K562 (cell line): ENCODE data around the gene OR5A2. TPM values are rescaled to one million over a fixed set of nuclear protein-coding genes. Genes with fewer than 3 reads are reported as not detected.

ENCODE experiments used
- ATAC-seq: fragments of 200-7000 bp; cut with Tn5 transposase; 3 replicates; pipeline ENCODE4 v1.9.1; 2020; ENCODE audit warnings: moderate library complexity
- BruUV-seq: library from RNA; stranded (reverse); fragments of 400-500 nt; replicated peaks from 2 replicates; lab custom pipeline; 2021; lab: Mats Ljungman, UMichigan
- CTCF ChIA-PET: fragments of 300-600 bp; formaldehyde crosslinking; extraction: SDS; loops from one replicate; lab custom pipeline; 2021; ENCODE audit warnings: low intra/inter-chr PET ratio; lab: Yijun Ruan, JAX
- POLR2A ChIA-PET: fragments of 300-600, 350-650 bp; sonication (Branson Sonifier 250); formaldehyde crosslinking; extraction: SDS; loops from one replicate; lab custom pipeline; 2021; ENCODE audit warnings: antibody characterized with exemption, inconsistent platforms; lab: Yijun Ruan, JAX
- DNase-seq, 4 experiments: peaks; one replicate each; pipeline versions ENCODE4 v3.0.0 to v3.0.0-alpha.2; 2011 to 2018; ENCODE audit warnings: low spot score in 3 of 4, mixed read lengths in 3 of 4; ENCODE audit errors: extremely low read depth in 1 of 4
- FAIRE-seq: peaks from 2 replicates; lab custom pipeline; 2011; peaks lifted over from hg19 to GRCh38; lab: Jason Lieb, UNC
- H2AFZ ChIP-seq: 2 replicates; pipeline ENCODE4 v1.6.0; 2011; ENCODE audit warnings: low read depth, low read length, control low read depth, inconsistent platforms
- H3K27ac ChIP-seq: fragments of 200-600 bp; 3 replicates; pipeline ENCODE4 v1.8.0; 2011; ENCODE audit warnings: low read depth, mild to moderate bottlenecking, control low read depth, inconsistent platforms, low read length, moderate library complexity, mixed read lengths; ENCODE audit errors: extremely low read depth
- H3K27me3 ChIP-seq, 2 experiments: fragments of 300-600 bp in 1 of 2; 2 replicates in 1 of 2; 3 replicates in 1 of 2; pipeline versions ENCODE4 v1.6.0 to v1.8.0; 2011; ENCODE audit warnings: inconsistent platforms in 2 of 2, low read length in 2 of 2, mild to moderate bottlenecking in 1 of 2, mixed read lengths in 1 of 2, moderate library complexity in 1 of 2; ENCODE audit not compliant: control insufficient read depth in 2 of 2, insufficient read depth in 2 of 2
- H3K36me3 ChIP-seq: fragments of 300-600 bp; 3 replicates; pipeline ENCODE4 v1.8.0; 2011; ENCODE audit warnings: mild to moderate bottlenecking, low read length, inconsistent platforms; ENCODE audit not compliant: control insufficient read depth, insufficient read depth
- H3K4me1 ChIP-seq, 2 experiments: fragments of 200-600 bp in 1 of 2; replicated peaks in 1 of 2; 2 replicates in 1 of 2; 3 replicates in 1 of 2; pipeline versions ENCODE4 v1.5.1 to v1.8.0; 2011; ENCODE audit warnings: inconsistent platforms in 2 of 2, low read length in 2 of 2, mild to moderate bottlenecking in 1 of 2, mixed read lengths in 1 of 2, moderate library complexity in 1 of 2; ENCODE audit not compliant: control insufficient read depth in 2 of 2, insufficient read depth in 2 of 2
- H3K4me2 ChIP-seq: 2 replicates; pipeline ENCODE4 v1.6.1; 2011; ENCODE audit warnings: low read length, control low read depth, inconsistent platforms, mixed read lengths; ENCODE audit not compliant: insufficient read depth
- H3K4me3 ChIP-seq: fragments of 200-600 bp; sonication (generic), shearing (Covaris generic); 2 replicates; pipeline ENCODE4 v1.5.1; 2016; ENCODE audit warnings: control low read depth, inconsistent platforms
- H3K79me2 ChIP-seq: fragments of 200-600 bp; 3 replicates; pipeline ENCODE4 v1.8.0; 2011; ENCODE audit warnings: low read length, inconsistent platforms; ENCODE audit not compliant: control insufficient read depth, insufficient read depth
- H3K9ac ChIP-seq, 2 experiments: 2 replicates each; pipeline versions ENCODE4 v1.6.0 to v1.6.1; 2011; ENCODE audit warnings: low read depth in 2 of 2, low read length in 2 of 2, control low read depth in 1 of 2, inconsistent platforms in 1 of 2, mild to moderate bottlenecking in 1 of 2, mixed read lengths in 1 of 2; ENCODE audit not compliant: insufficient read depth in 1 of 2
- H3K9me1 ChIP-seq: one replicate; pipeline ENCODE4 v1.6.0; 2011; ENCODE audit warnings: inconsistent platforms, mild to moderate bottlenecking, low read length, moderate library complexity; ENCODE audit not compliant: control insufficient read depth, insufficient read depth
- H3K9me3 ChIP-seq: replicated peaks from 2 replicates; pipeline ENCODE4 v1.5.1; 2011; ENCODE audit warnings: low read depth, low read length, inconsistent platforms; ENCODE audit not compliant: control insufficient read depth, insufficient read depth
- H4K20me1 ChIP-seq: replicated peaks from 2 replicates; pipeline ENCODE4 v1.6.1; 2011; ENCODE audit warnings: low read length, inconsistent platforms, mixed read lengths; ENCODE audit not compliant: control insufficient read depth, insufficient read depth
- BCOR ChIP-seq: fragments of 450-650 bp; IDR thresholded peaks from 2 replicates; pipeline ENCODE4 v1.6.1; 2016
- CBX1 ChIP-seq: sonication (generic); IDR thresholded peaks from 2 replicates; pipeline ENCODE4 v1.6.1; 2016; ENCODE audit warnings: antibody characterized with exemption, low read depth, mild to moderate bottlenecking
- SOX6 ChIP-seq: fragments of 450-650 bp; IDR thresholded peaks from 2 replicates; pipeline ENCODE4 v1.6.1; 2014; ENCODE audit warnings: mild to moderate bottlenecking
- TGIF2 ChIP-seq: sonication (generic); formaldehyde crosslinking; IDR thresholded peaks from 2 replicates; pipeline ENCODE4 v1.8.1; 2022; ENCODE audit warnings: mild to moderate bottlenecking, missing genetic modification reagents, moderate library complexity
- WGBS: fragments of 100-300 bp; shearing (Covaris generic); methylation state at CpG from one replicate; pipeline ENCODE4 v1.1.6; 2016; ENCODE audit warnings: low coverage, mixed read lengths; ENCODE audit not compliant: insufficient coverage; ENCODE audit errors: missing lambda C conversion rate; 5-methylcytosine and 5-hydroxymethylcytosine counted together
- in situ Hi-C: fragments of 300-500 bp; cut with MboI; formaldehyde crosslinking; loops from 4 replicates; pipeline ENCODE4 v1.15.0; 2018; ENCODE audit warnings: inconsistent platforms, mixed read lengths
- intact Hi-C: fragments of 100-400 bp; cut with micrococcal nuclease; formaldehyde crosslinking; loops from 2 replicates; pipeline ENCODE4 v1.14.2; 2022
- polyA plus RNA-seq, 8 experiments: library from polyadenylated mRNA; depleted of rRNA in 4 of 8; stranded (reverse) in 5 of 8; unstranded in 3 of 8; fragments of >200 nt; fragmentation: Nextera tagmentation in 2 of 8; fragmentation: Illumina TruSeq in 1 of 8; extraction: Ambion mirVana in 2 of 8; extraction: Trizol in 1 of 8; gene quantifications; 2 replicates each; pipeline versions ENCODE4 v1.2.1 to v1.2.3, GENCODE V29; 2011 to 2014; ENCODE audit warnings: inconsistent platforms in 1 of 8, missing spikeins in 1 of 8
- total RNA-seq, 7 experiments: library from RNA; depleted of rRNA in 6 of 7; stranded (reverse); fragments of >200 nt in 6 of 7; fragmentation: Illumina TruSeq in 2 of 7; extraction: Trizol in 2 of 7; gene quantifications; 2 replicates each; pipeline versions ENCODE4 v1.2.1 to v1.2.3, GENCODE V29; 2011 to 2021; ENCODE audit warnings: low replicate concordance in 1 of 7
- TF ChIP-seq, protein P1 (sequence below), 2 experiments: fragments of 450-650 bp in 1 of 2; sonication (generic) in 1 of 2; formaldehyde crosslinking; conservative IDR thresholded peaks; 2 replicates each; pipeline versions ENCODE4 v1.4.0 to v1.8.1; 2020 to 2022; ENCODE audit warnings: mild to moderate bottlenecking in 1 of 2, missing genetic modification reagents in 1 of 2

The OR5A2 gene
- total and polyA plus RNA-seq, 9 of the 15 experiments (the other 6 are each of a cell fraction or from before 2014, with no cell fraction given): not detected

- FAIRE-seq (no peak), ATAC-seq (no peak), DNase-seq (no peak)
- POLR2A ChIA-PET: interaction anchor here (1.8 kb wide), 1 partner anchor 12 kb away, joined by 6 read pairs; no protein-coding TSS in a partner anchor
- no peaks in the 10 kb centered on the region for H3K9me3 ChIP-seq
- intact Hi-C loops (no loop called here), in situ Hi-C loops (no loop called here)
- no TSS peak for BruUV-seq
- no peak within 1 kb of the TSS for H2AFZ ChIP-seq
- no peak within 1 kb of the TSS for H3K4me2 ChIP-seq
- WGBS: 5% methylated on average over 2 of the region's 3 CpGs
- H3K27me3 ChIP-seq: no peaks in the 10 kb centered on the region
- no peaks in the 10 kb centered on the region for H3K36me3 ChIP-seq
- H3K9ac ChIP-seq: no peak within 1 kb of the TSS
- no peak within 1 kb of the TSS for H3K4me3 ChIP-seq
- no peaks in the 10 kb centered on the region for H3K79me2 ChIP-seq
- no peaks in the 10 kb centered on the region for H4K20me1 ChIP-seq
- CTCF ChIA-PET: no interaction called here
- H3K9me1 ChIP-seq: no peaks in the 10 kb centered on the region
- H3K4me1 ChIP-seq: no peaks in the 10 kb centered on the region
- TF ChIP-seq TGIF2 (CRISPR knock-in tag) (no peak), SOX6 (no peak), BCOR (no peak), CBX1 (no peak)
- TF ChIP-seq, protein P1, sequence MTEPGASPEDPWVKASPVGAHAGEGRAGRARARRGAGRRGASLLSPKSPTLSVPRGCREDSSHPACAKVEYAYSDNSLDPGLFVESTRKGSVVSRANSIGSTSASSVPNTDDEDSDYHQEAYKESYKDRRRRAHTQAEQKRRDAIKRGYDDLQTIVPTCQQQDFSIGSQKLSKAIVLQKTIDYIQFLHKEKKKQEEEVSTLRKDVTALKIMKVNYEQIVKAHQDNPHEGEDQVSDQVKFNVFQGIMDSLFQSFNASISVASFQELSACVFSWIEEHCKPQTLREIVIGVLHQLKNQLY (CRISPR knock-in tag; conservative IDR thresholded peaks at IDR 0.05): no peak
- no peak within 1 kb of the TSS for H3K27ac ChIP-seq
These were observed 10.0 kb upstream of the OR5A2 start, which contains the start of gene OR5A1 for GRCh38 chr11:59436169-59436568. Gene OR5A1 (plus strand): TSS chr11:59436469. CDS start chr11:59443169, 6,700 bp downstream.
